GM12892 (cell line): Measurements from ENCODE around the gene SLC25A26.

Experiments
- POLR2A ChIP-seq: IDR thresholded peaks from 2 replicates; pipeline ENCODE4 v1.6.1; 2011; ENCODE audit warnings: low read depth, low read length, control low read depth
- POLR2AphosphoS5 ChIP-seq: IDR thresholded peaks from 2 replicates; pipeline ENCODE4 v1.6.1; 2011; ENCODE audit warnings: low read depth, low read length, control low read depth
- TAF1 ChIP-seq: IDR thresholded peaks from 2 replicates; pipeline ENCODE4 v1.6.1; 2011; ENCODE audit warnings: low read depth, mild to moderate bottlenecking, control low read depth, low read length, borderline replicate concordance

GRCh38 chr3:66208189-66208588 is 12.6 kb upstream of the SLC25A26 start:
- TF ChIP-seq POLR2AphosphoS5 = no peak
- no peak for TF ChIP-seq POLR2A
- TF ChIP-seq TAF1 = no peak
